Left lung (tissue), 10 donors: Measurements from ENCODE around the gene CKB. TPM values are rescaled to one million over a fixed set of nuclear protein-coding genes. Genes with fewer than 3 reads are reported as not detected.

Experiments
- ATAC-seq: fragments of 200-7000 bp; cut with Tn5 transposase; one replicate; pipeline ENCODE4 v1.9.1; 2020; ENCODE audit warnings: moderate library complexity
- DNase-seq, 4 donors: peaks; one replicate each; pipeline ENCODE4 v3.0.0-alpha.2; 2013 to 2020
- H3K27ac ChIP-seq, 2 donors: fragments of 200-600 bp; sonication (generic) in 1 of 2; one replicate each; pipeline versions ENCODE4 v1.5.0 to v1.8.0; 2020 to 2021
- H3K27me3 ChIP-seq, 2 donors: fragments of 200-600 bp; sonication (generic) in 1 of 2; one replicate each; pipeline versions ENCODE4 v1.5.0 to v1.8.0; 2020 to 2021
- H3K36me3 ChIP-seq, 2 donors: fragments of 200-600 bp; sonication (generic) in 1 of 2; one replicate each; pipeline versions ENCODE4 v1.5.0 to v1.8.0; 2020 to 2021
- H3K4me1 ChIP-seq, 2 donors: fragments of 200-600 bp; one replicate each; pipeline ENCODE4 v1.8.0; 2021
- H3K4me3 ChIP-seq, 2 donors: fragments of 200-600 bp; sonication (generic) in 1 of 2; one replicate each; pipeline versions ENCODE4 v1.5.0 to v1.8.0; 2020 to 2021; ENCODE audit warnings: mild to moderate bottlenecking in 1 of 2
- H3K9me3 ChIP-seq, 2 donors: fragments of 200-600 bp; sonication (generic) in 1 of 2; one replicate each; pipeline versions ENCODE4 v1.5.0 to v1.8.0; 2020 to 2021
- CTCF ChIP-seq, 2 donors: fragments of 200-600 bp; sonication (generic) in 1 of 2; IDR thresholded peaks; one replicate each; pipeline versions ENCODE4 v1.5.0 to v1.8.0; 2021; ENCODE audit warnings: antibody characterized with exemption in 2 of 2
- intact Hi-C, 2 donors: fragments of 100-400 bp; cut with DNase I; formaldehyde crosslinking; loops; one replicate each; pipeline versions ENCODE4 v1.11.2 to v1.14.2; 2022
- polyA plus RNA-seq, 6 donors: library from polyadenylated mRNA; unstranded; fragments of 120-200 nt; gene quantifications; one replicate each; pipeline ENCODE4 v1.2.1, GENCODE V29; 2013; ENCODE audit not compliant: insufficient read length in 6 of 6
- total RNA-seq, 2 donors: library from RNA; stranded (reverse); fragmentation: NEBNext Ultra II Directional; extraction: Animal tissue kit (Norgen Biotek cat#: 25700); gene quantifications; one replicate each; pipeline ENCODE4 v1.2.1, GENCODE V29; 2021
- donor health status: DM: no; HTN: yes; CAD: no.
- donor health status: DM: no; HTN: no; CAD: no.

The CKB gene
- total and polyA plus RNA-seq, 8 donors, result 129 to 312 (median 210) TPM

- intact Hi-C loops, result no loop called here
- DNase-seq, result no peak
- H3K27ac ChIP-seq, result no peak overlapping the region
- no peak overlapping the region for H3K4me3 ChIP-seq
- H3K36me3 ChIP-seq, result peaks cover 0 to 99% of the 10 kb centered on the region in 2 donors
- TF ChIP-seq CTCF (IDR thresholded peaks at IDR 0.05), result no peak
- H3K4me1 ChIP-seq, result no peaks in the 10 kb centered on the region
- no peaks in the 10 kb centered on the region for H3K9me3 ChIP-seq
- no peaks in the 10 kb centered on the region for H3K27me3 ChIP-seq
- ATAC-seq, result no peak
Observed at GRCh38 chr14:103472939-103473338, 49.7 kb downstream of the CKB start.

Other genes starting within 250 kb of the CKB start
- 100 to 1,000 TPM; 164 to 239 TPM for gene EIF5, start 188.6 kb downstream of the CKB start, total RNA-seq
- gene EIF5, start 188.6 kb downstream of the CKB start, polyA plus RNA-seq, result 100 to 1,000 TPM; 159 to 236 (median 210) TPM
- gene MARK3, start 137.4 kb downstream of the CKB start, total RNA-seq, result 10 to 100 TPM; 78.8 to 92.9 TPM
- 100 to 1,000 TPM; 109 to 135 (median 123) TPM for gene MARK3, start 137.4 kb downstream of the CKB start, polyA plus RNA-seq
- 10 to 100 TPM in 1 of 2 donors, 1 to 10 TPM in 1; 8.6 to 12.6 TPM for gene TRMT61A, start 6.4 kb upstream of the CKB start, total RNA-seq
- 1 to 10 TPM; 6.0 to 9.7 (median 7.1) TPM for gene TRMT61A, start 6.4 kb upstream of the CKB start, polyA plus RNA-seq
- 10 to 100 TPM; 22.7 to 26.3 TPM for gene BAG5, start 39.8 kb upstream of the CKB start, total RNA-seq
- gene BAG5, start 39.8 kb upstream of the CKB start, polyA plus RNA-seq, result 10 to 100 TPM; 23.5 to 32.1 (median 26.2) TPM
- gene COA8, start 40.1 kb upstream of the CKB start, total RNA-seq, result 10 to 100 TPM; 35.1 to 35.6 TPM
- gene COA8, start 40.1 kb upstream of the CKB start, polyA plus RNA-seq, result 10 to 100 TPM; 33.2 to 41.7 (median 38.7) TPM
- 100 to 1,000 TPM; 152 to 167 TPM for gene KLC1, start 106.4 kb upstream of the CKB start, total RNA-seq
- 100 to 1,000 TPM; 126 to 185 (median 153) TPM for gene KLC1, start 106.4 kb upstream of the CKB start, polyA plus RNA-seq
- 10 to 100 TPM in 1 of 2 donors, 1 to 10 TPM in 1; 9.2 to 10.7 TPM for gene XRCC3, start 192.6 kb upstream of the CKB start, total RNA-seq
- gene XRCC3, start 192.6 kb upstream of the CKB start, polyA plus RNA-seq, result 10 to 100 TPM; 16.9 to 26.0 (median 18.3) TPM
- gene ZFYVE21, start 193.0 kb upstream of the CKB start, total RNA-seq, result 10 to 100 TPM; 42.8 to 57.4 TPM
- gene ZFYVE21, start 193.0 kb upstream of the CKB start, polyA plus RNA-seq, result 10 to 100 TPM; 54.7 to 72.7 (median 63.6) TPM